Erythroblast (primary cell): Measurements from ENCODE around the gene ATXN7L3B.

Experiments used
- DNase-seq, 2 experiments: peaks; one replicate each; lab custom pipeline; 2025; lab: John Stamatoyannopoulos, UW
- GATA1 ChIP-seq: IDR thresholded peaks from 2 replicates; pipeline ENCODE4 v1.6.1; 2011; ENCODE audit warnings: low read depth, mild to moderate bottlenecking, control low read depth, low read length, moderate library complexity
- POLR2A ChIP-seq: IDR thresholded peaks from 2 replicates; pipeline ENCODE4 v1.6.1; 2011; ENCODE audit warnings: mild to moderate bottlenecking, low read length

Gene ATXN7L3B

GRCh38 chr12:74535536-74535935, 2.1 kb upstream of the ATXN7L3B start:
- no peak for TF ChIP-seq GATA1
- no peak for TF ChIP-seq POLR2A
- peak in 1 of 2 experiments; percentile 4 for DNase-seq

- DNase-seq, result peak; percentile 74 to 78
- TF ChIP-seq POLR2A (no peak), GATA1 (no peak)
These were observed 419 bp upstream of the ATXN7L3B start for GRCh38 chr12:74537126-74537706.

GRCh38 chr12:74538491-74539258, 1.0 kb downstream of the ATXN7L3B start:
- DNase-seq, result peak; percentile 59 to 65
- TF ChIP-seq POLR2A (no peak), GATA1 (no peak)

- TF ChIP-seq GATA1 (no peak), POLR2A (no peak)
- DNase-seq, result peak; percentile 42 to 56
These were observed 1.6 kb downstream of the ATXN7L3B start for GRCh38 chr12:74539261-74539660.

GRCh38 chr12:74539765-74540526, 2.3 kb downstream of the ATXN7L3B start:
- peak; percentile 18 to 54 for DNase-seq
- TF ChIP-seq POLR2A (peak; percentile 20), GATA1 (no peak)

- DNase-seq, result no peak
- TF ChIP-seq POLR2A, result no peak
These were observed 3.4 kb downstream of the ATXN7L3B start for GRCh38 chr12:74541074-74541473.

- no peak for DNase-seq
- TF ChIP-seq POLR2A (no peak), GATA1 (no peak)
These were observed 9.6 kb downstream of the ATXN7L3B start for GRCh38 chr12:74547249-74547648.

- no peak for DNase-seq
- TF ChIP-seq POLR2A (no peak), GATA1 (no peak)
These were observed 13.7 kb downstream of the ATXN7L3B start for GRCh38 chr12:74551291-74551690.

- TF ChIP-seq GATA1 (no peak), POLR2A (no peak)
- peak in 1 of 2 experiments; percentile 1 for DNase-seq
These were observed 14.6 kb downstream of the ATXN7L3B start for GRCh38 chr12:74552201-74552600.

- no peak for TF ChIP-seq POLR2A
- DNase-seq, result no peak
These were observed 22.1 kb downstream of the ATXN7L3B start for GRCh38 chr12:74559728-74560127.

GRCh38 chr12:74563927-74564326, 26.3 kb downstream of the ATXN7L3B start:
- DNase-seq, result no peak
- no peak for TF ChIP-seq POLR2A
- no peak for TF ChIP-seq GATA1

GRCh38 chr12:74578486-74578885, 40.9 kb downstream of the ATXN7L3B start:
- no peak for DNase-seq
- TF ChIP-seq GATA1 (no peak), POLR2A (no peak)

- TF ChIP-seq POLR2A (no peak), GATA1 (no peak)
- no peak for DNase-seq
These were observed 41.8 kb downstream of the ATXN7L3B start for GRCh38 chr12:74579446-74579845.

GRCh38 chr12:74579981-74580380, 42.3 kb downstream of the ATXN7L3B start:
- no peak for TF ChIP-seq POLR2A
- DNase-seq, result no peak

GRCh38 chr12:74581439-74581838, 43.8 kb downstream of the ATXN7L3B start:
- TF ChIP-seq GATA1, result no peak
- TF ChIP-seq POLR2A, result no peak
- DNase-seq, result no peak
